HepG2 (cell line): ENCODE measurements around the gene METAP1D. TPM values are rescaled to one million over a fixed set of nuclear protein-coding genes. Genes with fewer than 3 reads are reported as not detected.
A peak's percentile ranks its signal among the peaks of the same experiment; 100 is the strongest.

Source experiments
- EED ChIP-seq: sonication (generic); formaldehyde crosslinking; IDR thresholded peaks from 2 replicates; pipeline ENCODE4 v1.5.0; 2020; ENCODE audit warnings: mild to moderate bottlenecking, missing genetic modification reagents
- FIP1L1 ChIP-seq: fragments of 200-400 bp; formaldehyde crosslinking; IDR thresholded peaks from 2 replicates; pipeline ENCODE4 v1.6.1; 2018; ENCODE audit warnings: low read depth, mild to moderate bottlenecking, low read length, moderate library complexity, borderline replicate concordance; ENCODE audit not compliant: insufficient read depth
- GZF1 ChIP-seq: sonication (generic); formaldehyde crosslinking; IDR thresholded peaks from 2 replicates; pipeline ENCODE4 v1.5.1; 2020; ENCODE audit warnings: mild to moderate bottlenecking, missing genetic modification reagents
- HNRNPLL ChIP-seq: fragments of 200-400 bp; formaldehyde crosslinking; IDR thresholded peaks from 2 replicates; pipeline ENCODE4 v1.6.1; 2017; ENCODE audit warnings: mild to moderate bottlenecking, low read depth, low read length; ENCODE audit not compliant: poor library complexity, severe bottlenecking
- NR2C2 ChIP-seq: sonication (generic); formaldehyde crosslinking; IDR thresholded peaks from 2 replicates; pipeline ENCODE4 v1.4.0; 2020; ENCODE audit warnings: missing genetic modification reagents, mild to moderate bottlenecking, moderate library complexity, borderline replicate concordance
- YEATS4 ChIP-seq: sonication (generic); formaldehyde crosslinking; IDR thresholded peaks from 2 replicates; pipeline ENCODE4 v1.4.0; 2020; ENCODE audit warnings: missing genetic modification reagents, borderline replicate concordance
- ZBED4 ChIP-seq: sonication (generic); formaldehyde crosslinking; IDR thresholded peaks from 2 replicates; pipeline ENCODE4 v1.4.0; 2020; ENCODE audit warnings: missing genetic modification reagents, borderline replicate concordance
- ZHX1 ChIP-seq: sonication (generic); formaldehyde crosslinking; IDR thresholded peaks from 2 replicates; pipeline ENCODE4 v1.8.1; 2022; ENCODE audit warnings: low read depth, mild to moderate bottlenecking, missing genetic modification reagents
- ZNF280B ChIP-seq: sonication (generic); formaldehyde crosslinking; IDR thresholded peaks from 2 replicates; pipeline ENCODE4 v1.5.0; 2020; ENCODE audit warnings: missing genetic modification reagents, mild to moderate bottlenecking, borderline replicate concordance
- ZNF747 ChIP-seq: sonication (generic); formaldehyde crosslinking; IDR thresholded peaks from 2 replicates; pipeline ENCODE4 v1.8.1; 2023; ENCODE audit warnings: missing genetic modification reagents, mild to moderate bottlenecking, borderline replicate concordance
- ZNF782 ChIP-seq: sonication (generic); formaldehyde crosslinking; IDR thresholded peaks from 2 replicates; pipeline ENCODE4 v1.4.0; 2020; ENCODE audit warnings: missing genetic modification reagents, mild to moderate bottlenecking, borderline replicate concordance
- polyA plus RNA-seq, 8 experiments: library from polyadenylated mRNA; depleted of rRNA in 3 of 8; stranded (reverse) in 7 of 8; unstranded in 1 of 8; fragments of >200 nt; fragmentation: Illumina TruSeq in 4 of 8; extraction: Trizol in 4 of 8; gene quantifications; 2 replicates each; pipeline versions ENCODE4 v1.2.1 to v1.2.3, GENCODE V29; 2011 to 2016; ENCODE audit warnings: low read depth in 4 of 8, missing spikeins in 1 of 8, mixed read lengths in 1 of 8; ENCODE audit not compliant: insufficient read depth in 1 of 8
- total RNA-seq, 5 experiments: library from RNA; depleted of rRNA; stranded (reverse); fragments of >200 nt; fragmentation: Illumina TruSeq; extraction: Trizol; gene quantifications; 2 replicates each; pipeline ENCODE4 v1.2.3, GENCODE V29; 2016; ENCODE audit warnings: low read depth in 1 of 5
- TF ChIP-seq, protein P1 (sequence below): sonication (generic); formaldehyde crosslinking; IDR thresholded peaks from 2 replicates; pipeline ENCODE4 v1.5.1; 2020; ENCODE audit warnings: mild to moderate bottlenecking, moderate library complexity, missing genetic modification reagents
- TF ChIP-seq, protein P2 (sequence below): sonication (generic); formaldehyde crosslinking; IDR thresholded peaks from 2 replicates; pipeline ENCODE4 v1.5.1; 2020; ENCODE audit warnings: missing genetic modification reagents, mild to moderate bottlenecking, borderline replicate concordance

The METAP1D gene
- total and polyA plus RNA-seq, 2 of the 13 experiments (the other 11 are each of a cell fraction or from before 2014, with no cell fraction given) = 14.7 to 21.6 TPM

DNA sequence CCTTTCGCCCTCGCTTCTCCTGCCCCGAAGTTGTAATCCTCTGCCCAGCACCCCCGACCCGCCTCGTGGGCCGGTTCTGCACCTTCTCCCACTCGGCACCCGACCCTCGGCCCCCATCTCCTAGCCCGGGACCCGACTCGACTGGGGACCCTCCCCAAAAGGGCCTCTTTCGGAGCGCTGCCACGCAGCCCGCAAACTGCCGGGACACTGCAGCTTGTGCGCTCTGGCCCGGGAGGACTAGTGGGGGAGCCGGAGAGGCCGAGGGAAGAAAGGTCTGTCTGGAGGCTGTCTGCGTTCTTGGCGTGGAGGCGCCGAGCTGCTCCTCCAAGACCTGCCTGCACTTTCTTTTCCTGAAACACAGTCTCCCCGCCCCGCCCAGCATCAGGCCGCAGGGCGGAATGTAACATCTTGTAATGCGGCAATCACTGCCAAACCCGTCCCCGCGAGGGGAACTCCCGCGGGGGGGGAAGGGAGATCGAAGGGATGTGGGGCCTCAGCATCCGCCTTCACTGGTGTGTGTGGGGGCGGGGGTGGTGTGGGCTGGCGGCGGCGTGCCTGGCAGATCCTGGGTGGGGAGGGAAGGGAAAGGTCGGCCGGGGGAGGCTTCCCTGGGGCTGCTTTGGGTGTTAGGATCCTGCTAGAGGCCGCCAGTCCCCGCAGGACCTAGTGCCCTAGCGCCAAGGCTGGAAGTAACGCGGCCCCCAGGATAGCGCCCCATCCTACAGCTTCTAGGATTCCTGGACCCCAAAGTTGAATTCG is 95.6 kb downstream of the METAP1D start (continued):
- TF ChIP-seq ZBED4 (CRISPR knock-in tag) (0 out of 2 replicates have a peak, but pooled peaks have one; percentile 30), ZNF782 (CRISPR knock-in tag) (0 out of 2 replicates have a peak, but pooled peaks have one; percentile 42), FIP1L1 (no peak), NR2C2 (no peak), GZF1 (CRISPR knock-in tag) (0 out of 2 replicates have a peak, but pooled peaks have one; percentile 3), ZNF280B (CRISPR knock-in tag) (peak; percentile 40; the same call in 1 of the 2 replicates), EED (CRISPR knock-in tag) (peak; percentile 77), ZNF747 (0 out of 2 replicates have a peak, but pooled peaks have one; percentile 60), HNRNPLL (peak; percentile 88), YEATS4 (CRISPR knock-in tag) (0 out of 2 replicates have a peak, but pooled peaks have one; percentile 9), ZHX1 (CRISPR knock-in tag) (no peak)
- TF ChIP-seq, protein P1, sequence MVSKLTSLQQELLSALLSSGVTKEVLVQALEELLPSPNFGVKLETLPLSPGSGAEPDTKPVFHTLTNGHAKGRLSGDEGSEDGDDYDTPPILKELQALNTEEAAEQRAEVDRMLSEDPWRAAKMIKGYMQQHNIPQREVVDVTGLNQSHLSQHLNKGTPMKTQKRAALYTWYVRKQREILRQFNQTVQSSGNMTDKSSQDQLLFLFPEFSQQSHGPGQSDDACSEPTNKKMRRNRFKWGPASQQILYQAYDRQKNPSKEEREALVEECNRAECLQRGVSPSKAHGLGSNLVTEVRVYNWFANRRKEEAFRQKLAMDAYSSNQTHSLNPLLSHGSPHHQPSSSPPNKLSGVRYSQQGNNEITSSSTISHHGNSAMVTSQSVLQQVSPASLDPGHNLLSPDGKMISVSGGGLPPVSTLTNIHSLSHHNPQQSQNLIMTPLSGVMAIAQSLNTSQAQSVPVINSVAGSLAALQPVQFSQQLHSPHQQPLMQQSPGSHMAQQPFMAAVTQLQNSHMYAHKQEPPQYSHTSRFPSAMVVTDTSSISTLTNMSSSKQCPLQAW (CRISPR knock-in tag) = peak; percentile 44; the same call in 1 of the 2 replicates
- TF ChIP-seq, protein P2, sequence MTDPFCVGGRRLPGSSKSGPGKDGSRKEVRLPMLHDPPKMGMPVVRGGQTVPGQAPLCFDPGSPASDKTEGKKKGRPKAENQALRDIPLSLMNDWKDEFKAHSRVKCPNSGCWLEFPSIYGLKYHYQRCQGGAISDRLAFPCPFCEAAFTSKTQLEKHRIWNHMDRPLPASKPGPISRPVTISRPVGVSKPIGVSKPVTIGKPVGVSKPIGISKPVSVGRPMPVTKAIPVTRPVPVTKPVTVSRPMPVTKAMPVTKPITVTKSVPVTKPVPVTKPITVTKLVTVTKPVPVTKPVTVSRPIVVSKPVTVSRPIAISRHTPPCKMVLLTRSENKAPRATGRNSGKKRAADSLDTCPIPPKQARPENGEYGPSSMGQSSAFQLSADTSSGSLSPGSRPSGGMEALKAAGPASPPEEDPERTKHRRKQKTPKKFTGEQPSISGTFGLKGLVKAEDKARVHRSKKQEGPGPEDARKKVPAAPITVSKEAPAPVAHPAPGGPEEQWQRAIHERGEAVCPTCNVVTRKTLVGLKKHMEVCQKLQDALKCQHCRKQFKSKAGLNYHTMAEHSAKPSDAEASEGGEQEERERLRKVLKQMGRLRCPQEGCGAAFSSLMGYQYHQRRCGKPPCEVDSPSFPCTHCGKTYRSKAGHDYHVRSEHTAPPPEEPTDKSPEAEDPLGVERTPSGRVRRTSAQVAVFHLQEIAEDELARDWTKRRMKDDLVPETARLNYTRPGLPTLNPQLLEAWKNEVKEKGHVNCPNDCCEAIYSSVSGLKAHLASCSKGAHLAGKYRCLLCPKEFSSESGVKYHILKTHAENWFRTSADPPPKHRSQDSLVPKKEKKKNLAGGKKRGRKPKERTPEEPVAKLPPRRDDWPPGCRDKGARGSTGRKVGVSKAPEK (CRISPR knock-in tag) = peak; percentile 97
